IPS-11a (cell line): ENCODE results near the gene MAGEB6B.
"Not testable (repeated sequence)": the region's sequence is repeated elsewhere in the genome, so short reads cannot be mapped to it uniquely, and the experiment has no call there.

Experiments
- H3K4me3 ChIP-seq: one replicate; pipeline ENCODE4 v1.5.1; 2013; ENCODE audit warnings: low read depth, low read length, control low read depth

Gene MAGEB6B

GRCh38 chrX:26160301-26160700 lies at the start of gene MAGEB6B:
Gene MAGEB6B, plus strand, starts transcription at chrX:26160601. Its CDS starts 0 bp downstream, at chrX:26160601.
- no peak within 1 kb of the TSS for H3K4me3 ChIP-seq

DNA sequence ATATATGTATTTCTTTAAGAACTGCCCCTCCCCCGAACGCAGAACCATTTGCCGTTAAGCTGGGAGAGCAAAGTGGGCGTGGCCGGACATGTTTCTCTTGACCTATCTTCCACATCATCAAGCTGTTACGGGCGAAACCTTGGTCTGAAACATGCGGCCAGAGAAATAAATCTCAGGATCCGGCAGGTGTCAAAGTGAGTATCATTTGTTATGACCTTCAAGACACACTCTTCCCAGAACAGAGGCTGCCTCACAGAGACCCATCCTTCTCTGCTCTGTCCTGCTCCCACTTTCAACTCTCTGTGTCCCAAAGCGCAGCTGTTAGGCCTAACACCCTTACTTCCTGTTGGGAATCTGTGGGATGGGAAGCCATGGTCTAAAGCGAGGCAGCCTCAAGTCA lies 22.1 kb upstream of the MAGEB6B start, which contains the start of gene MAGEB18:
TSS of gene MAGEB18 (plus strand) at position 70 of the 400 bp plus-strand sequence. CDS start 643 bp downstream, outside the sequence.
- no peak within 1 kb of the TSS for H3K4me3 ChIP-seq

DNA sequence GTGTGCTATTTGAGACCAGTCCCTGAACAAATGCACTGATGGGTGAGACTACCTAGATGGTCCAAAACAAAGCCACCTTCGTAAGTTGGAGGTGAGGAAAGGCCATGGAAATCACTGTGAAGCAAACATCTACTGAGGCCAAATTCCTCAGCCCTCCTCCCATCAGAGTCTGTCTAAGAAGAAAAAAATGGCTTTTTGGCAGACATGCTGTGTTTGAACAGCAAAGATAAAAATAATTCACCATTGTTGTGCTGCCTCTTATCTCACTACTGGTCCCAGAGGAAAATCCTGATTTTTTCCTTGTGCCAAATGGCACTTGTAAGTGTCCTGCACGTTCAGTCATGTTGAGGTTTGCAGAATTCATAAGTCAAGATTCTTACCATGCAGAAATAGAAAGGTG lies 14.4 kb upstream of the MAGEB6B start:
- no peak overlapping the region for H3K4me3 ChIP-seq

DNA sequence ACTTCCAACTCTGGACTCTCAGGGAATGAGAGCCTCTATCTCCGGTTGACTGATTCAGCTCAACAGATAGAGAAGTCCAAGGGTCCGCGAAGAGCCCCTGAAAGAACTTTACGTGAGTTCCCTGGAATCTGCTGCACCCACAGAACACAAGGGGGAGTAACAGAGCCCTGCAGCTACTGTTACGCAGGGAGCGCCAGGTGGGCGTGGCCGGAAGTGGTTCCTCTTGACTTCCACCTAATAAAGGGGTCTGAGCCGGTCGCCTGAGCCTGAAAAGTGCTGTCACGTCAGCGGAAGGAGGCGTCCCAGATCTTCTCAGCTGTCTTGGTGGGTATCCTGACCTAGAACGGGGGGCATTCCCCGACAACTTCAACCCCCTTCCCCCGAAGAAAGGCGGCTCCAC lies 31.8 kb downstream of the MAGEB6B start, which contains the start of gene MAGEB6:
TSS of gene MAGEB6 (plus strand) at position 237 of the 400 bp plus-strand sequence. CDS start 1,407 bp downstream, outside the sequence.
- no peak within 1 kb of the TSS for H3K4me3 ChIP-seq

- no peak overlapping the region for H3K4me3 ChIP-seq
Observed at GRCh38 chrX:26203561-26203960, 43.2 kb downstream of the MAGEB6B start.

- not testable (repeated sequence) for H3K4me3 ChIP-seq
Observed at GRCh38 chrX:26204717-26205116, 44.3 kb downstream of the MAGEB6B start.

DNA sequence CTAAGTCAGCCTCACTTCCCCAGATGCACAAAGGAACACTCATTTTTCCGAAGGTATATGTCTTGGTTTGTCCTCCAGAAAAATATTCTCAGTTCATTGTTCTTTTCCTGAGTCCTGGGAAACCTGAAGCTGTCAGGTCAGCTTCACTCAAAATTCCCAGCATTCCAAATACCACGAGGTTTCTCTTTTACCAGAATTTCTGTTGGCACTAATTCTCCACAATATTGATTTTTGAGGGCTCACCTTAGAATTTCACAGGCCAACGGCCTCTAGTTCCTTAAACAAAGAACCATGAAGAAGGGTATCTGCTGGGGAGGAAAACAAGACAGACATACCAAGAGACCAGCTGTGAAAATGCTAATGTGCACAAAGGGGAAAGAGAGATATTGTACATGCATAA lies 47.6 kb downstream of the MAGEB6B start:
- no peak overlapping the region for H3K4me3 ChIP-seq
